AG20443 (cell line): ENCODE data around the gene PLPP1.

Experiments
- DNase-seq: peaks from one replicate; pipeline ENCODE4 v3.0.0; 2012; ENCODE audit warnings: low spot score, mixed read lengths

The PLPP1 gene

DNA sequence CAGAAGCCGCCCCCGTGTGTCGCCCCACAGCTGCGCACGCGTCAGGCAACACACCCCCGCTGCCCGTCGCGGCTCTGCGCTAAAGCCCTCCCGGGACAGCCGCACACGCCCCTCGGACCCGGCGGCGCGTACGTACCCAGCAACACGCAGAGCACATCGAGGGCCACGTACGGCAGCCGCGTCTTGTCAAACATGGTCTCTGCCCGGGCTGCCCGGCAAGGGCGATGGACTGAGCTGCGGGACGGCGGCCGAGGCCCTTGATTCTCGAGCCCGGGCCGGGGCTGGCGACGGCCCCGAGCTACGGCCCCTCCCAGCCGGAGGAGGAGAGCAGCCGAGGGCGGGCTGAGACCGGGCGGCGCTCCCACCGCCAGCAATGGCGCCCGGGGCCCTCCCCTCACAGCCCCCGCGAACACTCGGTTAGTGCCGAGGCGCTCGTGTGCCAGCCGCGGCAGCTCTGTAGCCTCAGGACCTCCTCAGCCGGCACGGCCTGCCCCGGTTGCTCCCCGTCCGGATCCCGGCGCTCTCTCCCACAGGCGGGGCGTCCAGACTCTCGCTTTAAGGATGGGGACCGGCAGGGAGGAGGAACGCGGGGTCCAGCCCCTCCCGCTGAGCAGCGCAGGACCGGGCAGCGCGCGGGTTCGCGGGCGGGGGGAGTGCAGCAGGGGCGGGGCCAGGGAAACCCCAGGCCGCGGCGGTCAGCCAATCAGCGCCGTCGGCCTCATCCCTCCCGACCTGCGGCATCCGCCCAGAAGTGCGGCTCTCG lies at the start of gene PLPP1:
TSS of gene PLPP1 (minus strand) at position 529 of the 763 bp plus-strand sequence. CDS start at position 194, 335 bp downstream.
- DNase-seq: peak; percentile 98

DNA sequence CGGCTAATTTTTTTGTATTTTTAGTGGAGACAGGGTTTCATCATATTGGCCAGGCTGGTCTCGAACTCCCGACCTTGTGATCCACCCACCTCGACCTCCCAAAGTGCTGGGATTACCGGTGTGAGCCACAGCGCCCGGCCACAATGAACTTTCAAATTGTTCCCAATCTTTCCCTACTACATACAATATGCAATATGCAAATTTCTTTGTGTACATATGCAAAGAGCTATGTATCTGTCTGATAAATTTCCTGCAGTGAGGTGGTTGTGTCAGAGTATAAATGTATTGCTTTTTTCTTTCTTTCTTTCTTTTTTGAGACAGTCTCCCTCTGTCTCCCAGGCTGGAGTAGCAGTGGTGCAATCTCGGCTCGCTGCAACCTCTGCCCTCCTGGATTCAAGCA lies 48.8 kb upstream of the PLPP1 start:
- DNase-seq: no peak

DNA sequence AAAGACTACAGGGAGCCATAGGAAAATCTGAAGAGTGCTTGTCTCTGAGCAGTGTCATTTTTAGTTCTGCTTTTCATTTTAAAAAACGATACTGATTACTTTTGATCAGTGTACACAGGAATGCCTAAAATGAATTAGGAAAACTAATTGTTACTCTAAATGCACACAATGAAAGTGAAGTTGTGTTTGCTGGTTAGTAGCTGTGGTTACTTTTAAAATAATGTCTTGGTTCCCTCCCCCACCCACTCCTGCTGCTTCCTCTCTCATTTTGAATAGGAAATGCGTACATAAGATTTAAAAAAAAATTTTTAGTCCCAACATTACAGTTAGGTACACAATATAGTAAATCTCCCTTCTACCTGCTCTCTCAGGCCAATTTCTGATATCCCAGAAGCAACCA lies 47.5 kb upstream of the PLPP1 start:
- no peak for DNase-seq

DNA sequence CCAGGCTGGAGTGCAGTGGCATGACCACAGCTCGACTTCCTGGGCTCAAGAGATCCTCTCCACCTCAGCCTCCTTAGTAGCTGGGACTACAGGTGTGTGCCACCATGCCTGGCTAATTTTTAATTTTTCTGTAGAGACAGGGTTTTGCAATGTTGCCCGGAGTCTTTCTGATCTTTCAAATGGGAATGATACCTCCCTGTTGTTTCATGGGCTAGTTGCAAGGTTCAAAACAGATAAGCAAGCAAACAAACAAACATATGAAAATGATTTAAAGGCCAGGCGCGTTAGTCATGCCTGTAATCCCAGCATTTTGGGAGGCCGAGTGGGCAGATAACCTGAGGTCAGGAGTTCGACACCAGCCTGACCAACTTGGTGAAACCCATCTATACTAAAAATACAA lies 45.3 kb upstream of the PLPP1 start:
- no peak for DNase-seq

DNA sequence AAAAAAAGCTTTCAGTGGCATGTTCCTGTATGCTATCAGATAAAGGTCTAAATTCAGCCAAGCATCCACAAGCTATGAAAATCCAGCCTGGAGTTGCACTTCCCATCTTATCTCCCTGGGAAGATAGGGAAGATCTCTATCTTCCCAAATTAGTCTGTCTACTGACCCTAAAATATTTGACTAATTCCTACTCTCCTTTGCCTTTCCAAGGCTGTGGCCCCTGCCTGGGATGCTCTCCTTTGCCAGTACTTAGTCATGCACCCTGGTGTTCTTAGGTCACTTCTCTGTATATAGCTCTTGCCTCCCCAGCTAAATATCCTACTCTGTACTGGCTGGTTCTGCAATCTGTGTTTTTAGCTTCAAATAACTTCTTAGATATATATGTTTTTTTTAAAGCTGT lies 44.0 kb upstream of the PLPP1 start:
- peak; percentile 36 for DNase-seq

DNA sequence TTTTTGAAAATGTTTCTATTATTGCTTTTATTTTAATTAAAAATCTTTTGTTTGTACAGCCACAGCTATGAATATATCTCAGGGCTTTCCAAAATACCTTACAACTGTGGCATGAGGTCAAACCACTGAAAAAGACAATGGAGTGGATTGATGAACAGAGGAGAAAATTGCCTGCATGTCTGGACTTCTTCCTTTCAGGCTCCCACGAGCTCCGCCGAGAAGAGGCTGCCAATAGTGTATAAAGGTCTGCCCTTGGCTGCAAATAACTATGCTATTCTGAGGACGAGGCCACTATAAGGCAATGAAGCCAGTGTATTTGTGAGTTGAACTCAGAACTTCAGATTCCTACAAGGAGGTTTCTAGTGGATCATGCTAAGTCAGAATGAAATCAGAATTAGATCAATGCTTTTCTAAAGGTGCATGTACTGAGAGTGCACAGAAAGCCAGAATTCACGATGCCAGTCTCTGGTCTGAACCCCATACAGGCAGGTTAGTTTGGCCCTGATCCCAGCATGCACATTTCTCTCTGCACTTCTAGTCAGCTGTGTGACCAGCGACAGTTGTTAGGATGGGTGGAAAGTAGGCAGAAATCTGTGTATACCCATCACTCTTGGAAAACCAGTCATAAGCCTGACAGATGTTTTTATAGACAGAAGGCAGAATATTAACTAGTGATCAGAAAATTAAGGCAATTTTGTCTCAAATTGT lies 42.7 kb upstream of the PLPP1 start:
- DNase-seq: peak; percentile 36

DNA sequence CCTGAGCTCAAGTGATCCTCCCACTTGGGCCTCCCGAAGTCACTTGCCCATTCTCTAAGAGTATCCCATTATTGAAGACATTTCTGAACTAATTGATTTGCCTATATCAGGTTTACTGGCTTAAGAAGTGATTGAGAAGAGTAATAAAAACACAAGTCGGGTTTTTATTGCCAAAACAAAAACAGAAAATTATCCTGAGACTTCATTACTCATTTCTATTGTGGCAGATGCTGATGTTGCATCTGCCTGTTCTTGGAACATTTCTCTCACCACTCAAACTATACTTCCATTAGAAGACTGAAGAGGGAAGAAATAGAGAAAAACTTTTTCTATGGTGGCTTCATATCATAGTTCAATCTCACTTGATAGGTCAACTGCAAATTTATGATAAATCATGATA lies 41.9 kb upstream of the PLPP1 start:
- DNase-seq: no peak

DNA sequence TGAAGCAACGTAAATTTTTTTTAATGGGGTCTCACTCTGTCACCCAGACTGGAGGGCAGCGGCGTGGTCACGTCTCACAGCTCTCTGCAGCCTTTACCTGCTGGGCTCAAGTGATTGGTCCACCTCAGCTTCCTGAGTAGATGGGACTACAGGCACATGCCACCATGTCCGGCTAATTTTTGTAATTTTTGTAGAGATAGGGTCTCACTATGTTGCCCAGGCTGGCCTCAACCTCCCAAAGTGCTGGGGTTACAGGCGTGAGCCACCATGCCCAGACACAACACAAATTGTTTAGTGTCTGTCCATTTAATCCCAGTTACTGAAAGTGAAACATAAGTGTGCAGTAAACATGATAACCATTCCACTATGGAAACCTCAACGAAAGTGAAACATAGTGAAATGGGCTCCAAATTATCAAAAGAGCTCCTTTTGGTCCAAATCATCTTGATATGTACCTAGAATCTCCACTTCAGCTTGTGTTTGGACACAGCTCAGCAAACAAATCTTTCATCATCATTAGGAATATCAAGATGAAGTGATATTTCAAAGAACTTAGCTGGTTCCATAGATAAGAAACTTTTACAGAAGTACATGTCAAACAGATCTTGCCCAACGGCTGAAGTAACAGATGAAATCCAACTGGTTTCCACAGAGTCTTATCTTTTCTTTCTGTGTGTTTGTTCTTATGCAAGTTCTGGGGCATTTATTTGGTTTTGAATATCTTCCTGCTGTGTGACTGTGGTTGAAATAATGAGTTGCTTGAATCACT lies 41.2 kb upstream of the PLPP1 start:
- no peak for DNase-seq

DNA sequence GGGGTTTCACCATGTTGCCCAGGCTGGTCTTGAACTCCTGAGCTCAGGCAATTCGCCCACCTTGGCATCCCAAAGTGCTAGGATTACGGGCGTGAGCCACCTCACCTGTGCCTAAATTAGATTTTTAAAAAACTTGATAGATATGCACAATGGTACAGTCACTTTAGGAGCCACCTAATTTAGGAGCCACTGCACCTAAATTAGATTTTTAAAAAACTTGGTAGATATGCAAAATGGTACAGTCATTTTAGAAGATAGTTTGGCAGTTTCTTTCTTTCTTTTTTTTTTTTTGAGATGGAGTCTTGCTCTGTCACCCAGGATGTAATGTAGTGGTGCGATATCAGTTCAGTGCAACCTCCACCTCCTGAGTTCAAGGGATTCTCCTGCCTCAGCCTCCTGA lies 37.8 kb upstream of the PLPP1 start:
- no peak for DNase-seq

DNA sequence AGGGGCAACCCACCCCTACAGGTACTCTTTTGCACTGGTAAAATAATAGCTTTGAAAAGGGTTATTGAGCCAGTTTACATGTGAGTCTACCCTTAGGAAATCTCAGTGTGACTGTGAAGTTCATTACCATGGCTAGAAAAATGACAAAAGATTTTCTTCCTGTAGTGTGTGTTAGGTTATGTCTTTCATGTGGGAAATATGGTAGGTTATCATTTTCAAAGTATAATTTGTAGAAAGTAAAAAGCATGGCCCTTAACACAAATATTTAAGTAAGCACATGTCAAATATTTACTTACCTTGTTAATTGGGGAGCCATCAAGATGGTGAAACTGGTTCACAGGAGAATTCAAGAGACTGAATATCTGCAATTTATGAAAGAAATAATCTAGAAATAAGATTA lies 37.3 kb upstream of the PLPP1 start:
- DNase-seq: no peak

DNA sequence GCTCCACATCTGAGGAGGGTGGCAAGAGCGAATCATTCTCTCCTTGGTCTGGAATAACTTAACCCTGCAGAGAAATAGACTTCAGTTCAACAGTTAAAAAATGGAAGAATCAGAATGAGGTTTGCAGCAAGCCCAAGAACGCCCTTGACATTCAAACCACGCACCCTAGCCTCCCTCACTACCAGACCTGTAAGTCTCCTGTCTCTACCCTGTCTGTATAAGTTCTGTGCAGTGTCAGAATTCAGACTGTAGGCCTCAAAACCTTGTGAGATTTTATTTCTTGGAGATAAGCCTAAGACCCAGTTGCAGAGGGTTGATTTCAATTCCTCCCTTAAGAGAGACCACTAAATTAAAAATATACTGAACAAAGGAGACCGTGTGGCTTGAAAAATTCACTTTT lies 35.8 kb upstream of the PLPP1 start:
- no peak for DNase-seq

DNA sequence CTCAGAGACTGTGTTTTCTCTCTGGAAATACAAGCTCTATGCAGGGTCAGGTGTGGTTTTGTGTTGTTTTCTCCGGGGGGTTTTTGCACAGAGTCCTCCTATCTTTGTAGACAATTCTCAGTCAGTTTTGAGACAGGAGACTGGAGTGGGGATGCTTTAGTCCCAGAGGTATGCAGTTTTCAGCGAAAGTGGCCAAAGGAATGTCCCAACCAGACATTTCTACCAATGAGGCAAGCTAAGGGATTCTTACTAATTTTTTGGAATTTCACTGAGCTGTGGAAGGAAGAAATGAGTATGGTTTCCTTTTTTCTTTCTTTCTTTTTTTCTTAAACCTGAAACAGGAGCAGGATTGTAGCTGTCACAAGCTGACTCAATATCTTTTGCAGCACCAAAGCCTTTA lies 35.3 kb upstream of the PLPP1 start:
- peak; percentile 81 for DNase-seq

DNA sequence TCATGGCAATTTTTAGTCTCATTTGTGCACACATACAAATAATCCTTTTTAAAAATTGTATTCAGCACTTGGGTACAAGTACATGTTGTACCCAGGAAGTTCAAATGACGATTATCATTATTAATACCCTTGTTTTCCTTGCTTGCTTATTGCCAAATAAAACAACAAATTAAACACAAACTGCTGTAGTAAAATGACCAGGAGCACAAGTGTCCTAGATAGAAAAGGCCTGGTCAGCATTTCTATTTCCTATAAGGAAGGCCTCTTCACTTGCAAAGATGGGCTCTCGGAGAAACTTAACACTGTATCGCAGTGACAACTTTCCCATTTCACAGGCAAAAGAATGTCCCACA lies 34.7 kb upstream of the PLPP1 start:
- DNase-seq: no peak

DNA sequence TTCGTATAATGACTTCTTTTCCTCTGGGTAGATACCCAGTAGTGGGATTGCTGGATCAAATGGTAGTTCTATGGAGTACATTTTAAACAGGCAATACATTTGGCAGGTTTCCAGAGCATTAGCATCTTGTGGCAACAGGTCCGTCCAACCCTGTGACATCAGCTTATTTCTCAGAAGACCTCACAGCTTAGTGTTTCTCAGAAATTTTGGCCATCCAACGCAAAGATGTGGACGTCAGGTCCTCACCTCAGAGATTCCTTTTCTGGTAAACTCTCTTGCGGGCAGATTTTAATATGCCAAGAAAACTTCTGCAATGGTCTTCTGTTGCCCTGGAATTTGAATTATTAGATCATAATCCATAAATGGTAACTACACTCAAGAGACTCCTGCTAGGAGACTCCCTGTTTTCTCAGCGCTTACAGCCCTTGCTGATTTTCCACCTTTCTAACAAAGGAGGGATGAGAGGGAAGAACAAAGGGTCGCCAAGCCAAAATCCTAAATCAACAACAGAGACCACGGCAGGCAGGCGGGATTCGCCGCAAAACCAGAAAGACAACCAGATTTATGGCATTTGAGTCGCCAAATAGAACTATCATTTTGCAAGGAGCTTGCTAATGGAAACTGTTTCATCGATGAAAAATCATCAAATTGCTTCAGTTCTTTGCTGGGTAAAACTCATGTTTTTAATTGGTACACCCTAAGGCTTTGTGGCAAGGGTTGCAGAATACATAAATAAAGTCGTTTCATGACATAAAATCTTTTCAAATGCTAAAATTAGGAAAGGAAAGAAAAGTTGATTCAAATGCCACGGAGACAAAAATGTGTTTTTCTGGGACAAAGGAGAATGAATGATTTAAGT lies 34.1 kb upstream of the PLPP1 start:
- DNase-seq: peak; percentile 30

DNA sequence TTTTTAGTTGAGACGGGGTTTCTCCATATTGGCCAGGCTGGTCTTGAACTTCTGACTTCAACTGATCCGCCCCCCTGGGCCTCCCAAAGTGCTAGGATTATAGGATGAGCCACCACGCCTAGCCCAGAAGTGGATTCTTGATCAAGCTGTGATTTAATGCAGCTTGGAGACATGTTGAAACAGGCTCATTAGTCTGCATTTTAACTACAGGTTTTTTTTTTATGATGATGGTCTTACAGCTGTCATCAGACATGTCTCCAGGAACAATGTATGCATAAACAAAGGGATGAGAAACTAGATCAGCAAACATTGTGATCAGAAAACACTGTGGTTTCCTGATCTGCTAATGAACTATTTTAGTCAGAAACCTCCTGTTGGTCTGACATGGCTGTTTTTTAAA lies 30.0 kb upstream of the PLPP1 start:
- DNase-seq: no peak

DNA sequence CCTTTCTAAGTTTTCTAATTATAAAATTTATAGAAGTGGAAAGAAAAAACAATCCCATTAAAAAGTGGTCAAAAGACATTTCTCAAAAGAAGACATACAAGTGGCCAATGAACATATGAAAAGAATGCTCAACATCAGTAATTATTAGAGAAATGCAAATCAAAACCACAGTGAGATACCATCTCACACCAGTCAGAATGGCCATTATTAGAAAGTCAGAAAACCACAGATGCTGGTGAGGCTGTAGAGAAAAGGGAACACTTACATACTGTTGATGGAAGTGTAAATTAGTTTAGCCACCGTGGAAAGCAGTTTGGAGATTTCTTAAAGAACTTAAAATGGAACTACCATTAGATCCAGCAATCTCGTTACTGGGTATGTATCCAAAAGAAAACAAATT lies 23.7 kb upstream of the PLPP1 start:
- no peak for DNase-seq

DNA sequence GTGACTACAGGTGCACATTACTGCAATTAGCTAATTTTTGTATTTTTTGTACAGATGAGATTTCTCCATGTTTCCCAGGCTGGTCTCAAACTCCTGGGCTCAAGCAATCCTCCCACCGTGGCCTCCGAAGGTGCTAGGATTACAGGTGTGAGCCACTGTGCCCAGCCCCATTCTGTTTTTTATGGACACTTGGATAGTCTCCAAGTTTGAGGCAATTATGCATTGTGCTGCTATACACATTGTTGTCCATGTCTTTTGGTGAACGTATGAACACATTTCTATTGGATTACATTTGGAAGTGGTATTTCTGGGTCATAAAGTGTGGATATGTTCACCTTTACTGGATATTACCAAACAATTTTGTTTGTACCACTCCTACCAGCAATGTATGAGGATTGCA lies 22.4 kb upstream of the PLPP1 start:
- no peak for DNase-seq

DNA sequence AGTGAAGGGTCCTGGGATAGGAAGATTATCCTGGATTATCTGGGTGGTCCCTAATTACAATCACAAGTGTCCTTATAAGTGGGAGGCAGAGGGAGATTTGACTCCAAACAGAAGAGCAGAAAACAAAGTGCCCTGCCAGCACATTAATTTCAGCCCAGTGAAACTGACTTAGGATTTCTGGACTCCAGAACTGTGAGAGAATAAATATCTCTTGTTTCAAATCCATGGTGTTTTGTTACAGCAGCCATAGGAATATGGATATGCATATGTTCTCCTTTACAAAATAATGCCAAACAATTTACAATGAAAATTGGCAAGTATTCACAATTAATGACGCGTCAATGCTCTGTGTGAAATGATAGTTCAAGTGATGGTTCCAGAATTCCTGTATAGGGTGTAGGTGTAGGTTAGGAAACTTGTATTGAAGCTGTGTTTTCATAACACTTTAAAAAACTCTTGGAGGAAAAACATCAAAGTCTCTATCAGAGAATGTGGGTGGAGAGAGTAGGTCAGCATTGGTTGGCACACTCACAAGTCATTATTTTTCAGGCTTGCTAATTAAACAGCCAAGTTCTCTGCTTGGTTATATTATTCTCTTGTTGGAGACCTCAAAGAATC lies 19.9 kb upstream of the PLPP1 start:
- DNase-seq: no peak

DNA sequence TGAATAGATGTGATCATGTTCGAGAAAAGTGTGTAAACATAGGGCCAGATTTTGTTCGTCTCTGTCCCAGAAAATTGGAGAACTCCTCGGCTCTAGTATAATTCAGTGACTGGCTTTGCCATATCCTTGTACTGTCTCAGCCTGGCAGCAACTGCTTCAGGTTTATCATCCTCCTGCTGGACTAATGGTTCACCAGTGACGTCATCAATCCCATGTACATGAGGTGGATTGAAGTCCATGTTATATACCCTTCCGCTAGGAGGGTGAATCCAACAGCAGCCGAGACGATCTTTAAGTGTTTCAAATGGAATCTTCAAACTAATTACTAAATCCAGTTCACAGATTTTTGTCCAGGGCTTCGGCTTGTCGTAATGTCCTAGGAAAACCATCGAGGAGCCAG lies 17.1 kb upstream of the PLPP1 start:
- DNase-seq: no peak

DNA sequence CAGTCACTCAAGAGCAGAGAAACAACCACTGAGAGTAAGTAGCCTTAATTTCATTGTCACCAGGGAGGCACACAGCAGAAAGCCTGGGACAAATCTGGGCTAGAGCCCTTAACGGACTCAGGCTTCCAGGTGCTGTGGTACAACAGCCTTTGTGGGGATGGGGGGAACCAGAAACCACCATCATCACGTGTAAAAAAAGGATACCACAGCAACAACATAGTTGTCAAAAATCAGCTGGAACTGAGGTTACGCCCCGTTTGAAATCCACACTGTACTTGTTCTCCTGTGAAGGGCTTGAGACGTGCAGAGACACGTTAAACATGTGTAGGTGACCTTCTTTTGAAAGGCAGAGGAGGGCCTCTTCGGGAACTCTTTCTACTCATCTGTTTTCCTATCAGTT lies 16.6 kb upstream of the PLPP1 start:
- DNase-seq: no peak

DNA sequence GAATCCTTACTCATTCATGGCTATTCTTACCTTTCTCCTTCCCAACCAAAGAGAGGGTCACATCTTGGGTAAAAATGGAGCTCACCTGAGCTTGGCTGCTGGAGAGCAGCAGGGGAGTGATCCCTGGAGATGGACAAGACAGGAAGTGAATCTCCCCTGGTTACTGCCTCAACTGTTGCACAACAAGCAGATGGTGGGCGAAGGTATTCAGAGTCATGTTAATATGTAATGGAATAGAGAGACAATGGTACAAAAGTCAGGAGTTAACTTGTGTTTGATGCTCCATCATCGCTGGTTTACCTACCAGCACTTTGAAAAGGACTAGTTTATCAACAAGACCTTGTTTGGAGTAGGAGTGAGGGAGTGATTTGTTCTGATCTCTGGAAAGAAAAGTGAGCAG lies 13.0 kb upstream of the PLPP1 start:
- DNase-seq: no peak

DNA sequence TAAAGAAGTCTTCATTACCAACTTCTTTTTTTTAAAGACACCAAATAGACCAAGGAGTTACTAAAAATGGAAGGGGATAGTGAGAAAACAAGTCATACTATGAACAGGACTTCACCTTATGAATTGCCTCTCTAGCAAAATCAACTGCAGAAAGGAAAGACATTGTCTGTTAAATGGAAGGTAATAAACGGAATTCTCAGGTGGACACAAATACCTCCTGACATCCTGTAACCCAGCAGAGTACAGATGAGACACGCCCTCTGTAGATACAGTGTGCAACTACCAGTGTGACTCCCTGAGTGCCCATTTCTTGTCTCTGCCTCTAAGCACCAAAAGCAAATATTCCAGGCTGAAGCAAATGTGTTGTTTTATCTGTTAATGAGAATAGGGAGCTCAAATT lies 12.2 kb upstream of the PLPP1 start:
- DNase-seq: no peak
